ENCODE results near the gene BNIPL.

Gene BNIPL

GRCh38 chr1:151036356-151036755 lies at the start of gene BNIPL:
TSS of gene BNIPL (plus strand) at chr1:151036586. CDS start at chr1:151036726, 140 bp downstream.
- DNase-seq = no peak

- no peak for DNase-seq
Observed at GRCh38 chr1:150987924-150988323, 48.5 kb upstream of the BNIPL start.

- DNase-seq = no peak
Observed at GRCh38 chr1:150992626-150993025, 43.8 kb upstream of the BNIPL start.

GRCh38 chr1:150994248-150994647 lies 42.1 kb upstream of the BNIPL start:
- no peak for DNase-seq

GRCh38 chr1:150995460-150995859 lies 40.9 kb upstream of the BNIPL start:
- no peak for DNase-seq

- DNase-seq = no peak
Observed at GRCh38 chr1:150995896-150996295, 40.5 kb upstream of the BNIPL start.

GRCh38 chr1:150997126-150997872 lies 39.1 kb upstream of the BNIPL start:
- no peak for DNase-seq

- DNase-seq = no peak
Observed at GRCh38 chr1:150997949-150998348, 38.4 kb upstream of the BNIPL start.

- peak; percentile 87 for DNase-seq
Observed at GRCh38 chr1:150999051-150999674, 37.2 kb upstream of the BNIPL start.

GRCh38 chr1:150999926-151000325 lies 36.5 kb upstream of the BNIPL start:
- no peak for DNase-seq

- no peak for DNase-seq
Observed at GRCh38 chr1:151000408-151000807, 36.0 kb upstream of the BNIPL start.

- DNase-seq = no peak
Observed at GRCh38 chr1:151001602-151002001, 34.8 kb upstream of the BNIPL start.

- no peak for DNase-seq
Observed at GRCh38 chr1:151002051-151002450, 34.3 kb upstream of the BNIPL start.

- DNase-seq = no peak
Observed at GRCh38 chr1:151002611-151003010, 33.8 kb upstream of the BNIPL start.

- DNase-seq = peak; percentile 67
Observed at GRCh38 chr1:151003180-151003579, 33.2 kb upstream of the BNIPL start.

- no peak for DNase-seq
Observed at GRCh38 chr1:151005729-151006319, 30.6 kb upstream of the BNIPL start.

- peak; percentile 93 for DNase-seq
Observed at GRCh38 chr1:151006327-151007052, 29.9 kb upstream of the BNIPL start, which contains the start of gene MINDY1. TSS of gene MINDY1 (minus strand) at chr1:151006902. CDS start at chr1:151002617, 4,285 bp downstream.

GRCh38 chr1:151007853-151008243 lies 28.5 kb upstream of the BNIPL start:
- DNase-seq = no peak

- peak; percentile 98 for DNase-seq
Observed at GRCh38 chr1:151008244-151009205, 27.9 kb upstream of the BNIPL start, which contains the start of gene PRUNE1. TSS of gene PRUNE1 (plus strand) at chr1:151008449. CDS start at chr1:151008633, 184 bp downstream.

- DNase-seq = no peak
Observed at GRCh38 chr1:151009206-151009587, 27.2 kb upstream of the BNIPL start.

- no peak for DNase-seq
Observed at GRCh38 chr1:151009674-151010345, 26.6 kb upstream of the BNIPL start.
